ENCODE data around the gene SENP6.

- no peak for TF ChIP-seq MLX (CRISPR knock-in tag; IDR thresholded peaks at IDR 0.05)
- no peak for TF ChIP-seq CTCF (IDR thresholded peaks at IDR 0.05)
- no peak for TF ChIP-seq ZNF416 (CRISPR knock-in tag; IDR thresholded peaks at IDR 0.05)
- TF ChIP-seq KAT7 (CRISPR knock-in tag; IDR thresholded peaks at IDR 0.05; ENCODE audit: borderline replicate concordance) = no peak
- TF ChIP-seq JUN (CRISPR knock-in tag; IDR thresholded peaks at IDR 0.05) = no peak
- TF ChIP-seq TP53 (CRISPR knock-in tag; IDR thresholded peaks at IDR 0.05) = no peak
- TF ChIP-seq E2F4 (CRISPR knock-in tag; IDR thresholded peaks at IDR 0.05; ENCODE audit: borderline replicate concordance, low read depth) = no peak
- no peak for TF ChIP-seq E2F1 (CRISPR knock-in tag; IDR thresholded peaks at IDR 0.05)
- TF ChIP-seq ATF1 (CRISPR knock-in tag; IDR thresholded peaks at IDR 0.05) = no peak
- no peak for TF ChIP-seq ATF6 (CRISPR knock-in tag; IDR thresholded peaks at IDR 0.05)
- TF ChIP-seq CREB1 (CRISPR knock-in tag; IDR thresholded peaks at IDR 0.05) = no peak
These were observed 150.7 kb downstream of the SENP6 start for GRCh38 chr6:75752365-75752764.

Measured in WTC11 (cell line).